Measurements from ENCODE around the gene ZNF750. TPM values are rescaled to one million over a fixed set of nuclear protein-coding genes. Genes with fewer than 3 reads are reported as not detected.
A peak's percentile ranks its signal among the peaks of the same experiment; 100 is the strongest.

Gene ZNF750
- total RNA-seq, 1 donor from 2014 or later, result not detected

GRCh38 chr17:82826211-82826610 is 13.6 kb downstream of the ZNF750 start:
- TF ChIP-seq CTCF (IDR thresholded peaks at IDR 0.05) (no peak), EZH2 (IDR thresholded peaks at IDR 0.05) (no peak), EZH2phosphoT487 (IDR thresholded peaks at IDR 0.05) (no peak)

GRCh38 chr17:82825540-82826124 is 14.2 kb downstream of the ZNF750 start:
- H3K4me1 ChIP-seq, result peaks cover 7% of the 10 kb centered on the region
- Mint-ChIP-seq H3K4me1 (peaks cover 2% of the 10 kb centered on the region), H3K9me3 (peaks cover 18% of the 10 kb centered on the region), H3K4me3 (no peak overlapping the region), H3K27me3 (ENCODE audit: insufficient read depth, low read depth) (peaks cover 8% of the 10 kb centered on the region), H3K27ac (no peak overlapping the region), H3K36me3 (peaks cover 51% of the 10 kb centered on the region)
- H3K27me3 ChIP-seq, result no peaks in the 10 kb centered on the region
- no peak overlapping the region for H2AFZ ChIP-seq (replicated peaks)
- H3K27ac ChIP-seq, result no peak overlapping the region
- no peak for DNase-seq (ENCODE audit: low spot score)
- no peak overlapping the region for H3K4me3 ChIP-seq
- H3K79me2 ChIP-seq (ENCODE audit: low read depth), result peaks cover 8% of the 10 kb centered on the region
- H3F3A ChIP-seq (ENCODE audit: low read depth), result peaks cover 16% of the 10 kb centered on the region
- H4K20me1 ChIP-seq (ENCODE audit: low read depth), result no peaks in the 10 kb centered on the region
- H3K4me2 ChIP-seq, result no peak overlapping the region
- no peaks in the 10 kb centered on the region for H3K36me3 ChIP-seq
- H3K9ac ChIP-seq, result no peak overlapping the region
- no peak for TF ChIP-seq CTCF (IDR thresholded peaks at IDR 0.05)
- no peaks in the 10 kb centered on the region for H3K9me3 ChIP-seq (ENCODE audit: low read depth)

More at GRCh38 chr17:82826211-82826610, 13.6 kb downstream of the ZNF750 start:
- H3K4me1 Mint-ChIP-seq, result peaks cover 2% of the 10 kb centered on the region
- no peak overlapping the region for H3K27ac ChIP-seq
- no peak overlapping the region for H3K4me2 ChIP-seq
- H3K27me3 Mint-ChIP-seq (ENCODE audit: insufficient read depth, low read depth), result peaks cover 8% of the 10 kb centered on the region
- H3K9ac ChIP-seq, result no peak overlapping the region
- peaks cover 12% of the 10 kb centered on the region for H3K9me3 Mint-ChIP-seq
- no peaks in the 10 kb centered on the region for H4K20me1 ChIP-seq (ENCODE audit: low read depth)
- no peak overlapping the region for H2AFZ ChIP-seq (replicated peaks)
- H3K79me2 ChIP-seq (ENCODE audit: low read depth), result peaks cover 8% of the 10 kb centered on the region
- peaks cover 7% of the 10 kb centered on the region for H3K4me1 ChIP-seq
- no peaks in the 10 kb centered on the region for H3K27me3 ChIP-seq
- H3K36me3 Mint-ChIP-seq, result peaks cover 50% of the 10 kb centered on the region
- no peak overlapping the region for H3K4me3 Mint-ChIP-seq
- no peaks in the 10 kb centered on the region for H3K9me3 ChIP-seq (ENCODE audit: low read depth)
- H3K36me3 ChIP-seq, result no peaks in the 10 kb centered on the region
- no peak overlapping the region for H3K27ac Mint-ChIP-seq
- no peak for DNase-seq (ENCODE audit: low spot score)
- no peak overlapping the region for H3K4me3 ChIP-seq
- peaks cover 15% of the 10 kb centered on the region for H3F3A ChIP-seq (ENCODE audit: low read depth)

- TF ChIP-seq CTCF (IDR thresholded peaks at IDR 0.05), result peak; percentile 42
- TF ChIP-seq EZH2phosphoT487 (IDR thresholded peaks at IDR 0.05), result no peak
- Mint-ChIP-seq H3K36me3 (peaks cover 61% of the 10 kb centered on the region), H3K27ac (no peak overlapping the region)
These were observed 16.8 kb downstream of the ZNF750 start for GRCh38 chr17:82823004-82823403.

More at GRCh38 chr17:82823004-82823403, 16.8 kb downstream of the ZNF750 start:
- H3K36me3 ChIP-seq, result peaks cover 3% of the 10 kb centered on the region
- no peaks in the 10 kb centered on the region for H3K4me1 Mint-ChIP-seq
- H3F3A ChIP-seq (ENCODE audit: low read depth), result peaks cover 12% of the 10 kb centered on the region
- H3K9ac ChIP-seq, result no peak overlapping the region
- peaks cover 8% of the 10 kb centered on the region for H3K79me2 ChIP-seq (ENCODE audit: low read depth)
- no peak overlapping the region for H3K4me3 Mint-ChIP-seq
- no peaks in the 10 kb centered on the region for H3K9me3 ChIP-seq (ENCODE audit: low read depth)
- no peak overlapping the region for H3K4me3 ChIP-seq
- peak; percentile 42 for DNase-seq (ENCODE audit: low spot score)
- no peaks in the 10 kb centered on the region for H3K27me3 ChIP-seq
- H3K27ac ChIP-seq, result no peak overlapping the region
- peaks cover 8% of the 10 kb centered on the region for H3K27me3 Mint-ChIP-seq (ENCODE audit: insufficient read depth, low read depth)
- peaks cover 7% of the 10 kb centered on the region for H3K4me1 ChIP-seq
- no peaks in the 10 kb centered on the region for H4K20me1 ChIP-seq (ENCODE audit: low read depth)
- peaks cover 33% of the 10 kb centered on the region for H3K9me3 Mint-ChIP-seq
- H2AFZ ChIP-seq (replicated peaks), result no peak overlapping the region
- H3K4me2 ChIP-seq, result no peak overlapping the region

Data from neural progenitor cell (in vitro differentiated cells).